ENCODE results near the gene IFT22.

- TF ChIP-seq CTCF (IDR thresholded peaks at IDR 0.05) (no peak), POLR2AphosphoS5 (IDR thresholded peaks at IDR 0.05; ENCODE audit: insufficient read depth in 1 of 2, low read depth in 1 of 2) (no peak)
Measured at GRCh38 chr7:101370836-101371235, 49.2 kb upstream of the IFT22 start.
